Naive thymus-derived CD4-positive, alpha-beta T cell (primary cell): Measurements from ENCODE around the gene SEC61A1. TPM values are rescaled to one million over a fixed set of nuclear protein-coding genes. Genes with fewer than 3 reads are reported as not detected.

Experiments
- ATAC-seq: fragments of 150-1000 bp; cut with Tn5 transposase; 2 replicates; pipeline ENCODE4 v1.10.0; 2021; ENCODE audit warnings: mild to moderate bottlenecking, moderate library complexity
- CTCF ChIA-PET: fragments of 350-600 bp; sonication (Branson Sonifier 250); formaldehyde crosslinking; loops from one replicate; lab custom pipeline; 2021; ENCODE audit warnings: antibody characterized with exemption; lab: Charles Lee
- POLR2A ChIA-PET: fragments of 350-600 bp; sonication (Branson Sonifier 250); formaldehyde crosslinking; loops from one replicate; lab custom pipeline; 2021; ENCODE audit warnings: antibody characterized with exemption, inconsistent platforms; lab: Charles Lee
- DNase-seq, 9 donors: peaks; one replicate each; pipeline versions ENCODE4 v3.0.0 to v3.0.0-alpha.2; 2020 to 2022; ENCODE audit warnings: mixed read lengths in 1 of 9
- H3K27ac ChIP-seq: one replicate; pipeline ENCODE4 v1.7.0; 2013; ENCODE audit warnings: mild to moderate bottlenecking, low read depth, low read length, moderate library complexity
- H3K27me3 ChIP-seq, 2 donors: one replicate each; pipeline ENCODE4 v1.7.0; 2013; ENCODE audit warnings: low read length in 2 of 2, mild to moderate bottlenecking in 2 of 2, moderate library complexity in 2 of 2; ENCODE audit not compliant: control insufficient read depth in 2 of 2, insufficient read depth in 2 of 2
- H3K36me3 ChIP-seq, 3 experiments: 1 replicate in 2 of 3; 2 replicates in 1 of 3; pipeline ENCODE4 v1.7.0; 2013; ENCODE audit warnings: low read length in 3 of 3, mild to moderate bottlenecking in 3 of 3, moderate library complexity in 1 of 3; ENCODE audit not compliant: insufficient read depth in 3 of 3, control insufficient read depth in 2 of 3
- H3K4me1 ChIP-seq, 2 donors: one replicate each; pipeline ENCODE4 v1.7.0; 2013; ENCODE audit warnings: low read length in 2 of 2, mild to moderate bottlenecking in 2 of 2, moderate library complexity in 1 of 2; ENCODE audit not compliant: control insufficient read depth in 2 of 2, insufficient read depth in 2 of 2
- H3K4me3 ChIP-seq: 2 replicates; pipeline ENCODE4 v1.7.0; 2013; ENCODE audit warnings: mild to moderate bottlenecking, low read length
- H3K9me3 ChIP-seq, 3 experiments: 1 replicate in 2 of 3; 2 replicates in 1 of 3; pipeline ENCODE4 v1.7.0; 2013; ENCODE audit warnings: low read length in 3 of 3; ENCODE audit not compliant: control insufficient read depth in 2 of 3
- H3K27ac Mint-ChIP-seq, 9 donors: one replicate each; pipeline ENCODE4 v1.8.0; 2020 to 2022; ENCODE audit warnings: mixed read lengths in 9 of 9, mild to moderate bottlenecking in 8 of 9, moderate library complexity in 5 of 9, inconsistent platforms in 2 of 9
- H3K27me3 Mint-ChIP-seq, 5 donors: one replicate each; pipeline ENCODE4 v1.8.0; 2021 to 2022; ENCODE audit warnings: mixed read lengths in 5 of 5, mild to moderate bottlenecking in 1 of 5
- H3K36me3 Mint-ChIP-seq, 5 donors: one replicate each; pipeline ENCODE4 v1.8.0; 2020 to 2022; ENCODE audit warnings: mixed read lengths in 5 of 5, mild to moderate bottlenecking in 3 of 5, inconsistent platforms in 1 of 5
- H3K4me1 Mint-ChIP-seq, 7 donors: one replicate each; pipeline ENCODE4 v1.8.0; 2020 to 2022; ENCODE audit warnings: mixed read lengths in 7 of 7, mild to moderate bottlenecking in 3 of 7, inconsistent platforms in 1 of 7
- H3K4me3 Mint-ChIP-seq, 10 donors: one replicate each; pipeline ENCODE4 v1.8.0; 2020 to 2022; ENCODE audit warnings: mild to moderate bottlenecking in 10 of 10, mixed read lengths in 10 of 10, moderate library complexity in 6 of 10, inconsistent platforms in 2 of 10
- H3K9me3 Mint-ChIP-seq, 11 donors: one replicate each; pipeline ENCODE4 v1.8.0; 2020 to 2022; ENCODE audit warnings: mixed read lengths in 11 of 11, mild to moderate bottlenecking in 4 of 11, inconsistent platforms in 1 of 11, moderate library complexity in 1 of 11
- intact Hi-C, 2 donors: fragments of 100-400 bp; cut with micrococcal nuclease; formaldehyde crosslinking; loops; one replicate each; pipeline ENCODE4 v1.15.1; 2023
- polyA plus RNA-seq, 2 donors: library from polyadenylated mRNA; unstranded; fragments of 300-500 nt; fragmentation: Illumina TruSeq; gene quantifications; one replicate each; pipeline ENCODE4 v1.2.3, GENCODE V29; 2021
- total RNA-seq, 6 experiments: library from RNA in 5 of 6; stranded (reverse) in 5 of 6; gene quantifications; 1 replicate in 5 of 6; 2 replicates in 1 of 6; pipeline ENCODE4 v1.2.3 and lab custom pipeline; 2021 to 2026

SEC61A1 gene
- total and polyA plus RNA-seq, 7 experiments from 2014 or later: 94.8 to 219 (median 117) TPM

DNA sequence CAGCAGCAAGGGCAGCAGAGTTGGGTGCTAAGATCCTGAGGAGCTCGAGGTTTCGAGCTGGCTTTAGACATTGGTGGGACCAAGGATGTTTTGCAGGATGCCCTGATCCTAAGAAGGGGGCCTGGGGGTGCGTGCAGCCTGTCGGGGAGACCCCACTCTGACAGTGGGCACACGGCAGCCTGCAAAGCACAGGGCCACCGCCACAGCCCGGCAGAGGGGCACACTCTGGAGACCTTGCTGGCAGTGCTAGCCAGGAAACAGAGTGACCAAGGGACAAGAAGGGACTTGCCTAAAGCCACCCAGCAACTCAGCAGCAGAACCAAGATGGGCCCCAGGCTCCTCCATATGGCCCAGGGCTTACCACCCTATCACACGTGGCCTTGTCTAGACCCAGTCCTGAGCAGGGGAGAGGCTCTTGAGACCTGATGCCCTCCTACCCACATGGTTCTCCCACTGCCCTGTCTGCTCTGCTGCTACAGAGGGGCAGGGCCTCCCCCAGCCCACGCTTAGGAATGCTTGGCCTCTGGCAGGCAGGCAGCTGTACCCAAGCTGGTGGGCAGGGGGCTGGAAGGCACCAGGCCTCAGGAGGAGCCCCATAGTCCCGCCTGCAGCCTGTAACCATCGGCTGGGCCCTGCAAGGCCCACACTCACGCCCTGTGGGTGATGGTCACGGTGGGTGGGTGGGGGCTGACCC lies 18.8 kb downstream of the SEC61A1 start:
- H3K9me3 Mint-ChIP-seq: no peaks in the 10 kb centered on the region
- Histone ChIP-seq H3K27ac (no peak overlapping the region), H3K4me1 (peaks cover 0 to 3% of the 10 kb centered on the region in 2 donors), H3K36me3 (peaks cover 23 to 77% (median 34%) of the 10 kb centered on the region in 3 experiments), H3K27me3 (no peaks in the 10 kb centered on the region), H3K9me3 (no peaks in the 10 kb centered on the region), H3K4me3 (no peak overlapping the region)
- peaks cover 11 to 31% (median 20%) of the 10 kb centered on the region in 5 donors for H3K36me3 Mint-ChIP-seq
- no peak overlapping the region for H3K4me3 Mint-ChIP-seq
- POLR2A ChIA-PET: no interaction called here
- DNase-seq (no peak), ATAC-seq (no peak)
- intact Hi-C loops: no loop called here
- peaks cover 0 to 10% (median 5%) of the 10 kb centered on the region in 7 donors for H3K4me1 Mint-ChIP-seq
- peak overlapping the region in 2 of 9 donors; percentile 12 to 30 for H3K27ac Mint-ChIP-seq
- H3K27me3 Mint-ChIP-seq: no peaks in the 10 kb centered on the region
- CTCF ChIA-PET: interaction anchor here (2.2 kb wide), 1 partner anchor 15 kb away, joined by 5 read pairs; no protein-coding TSS in a partner anchor

DNA sequence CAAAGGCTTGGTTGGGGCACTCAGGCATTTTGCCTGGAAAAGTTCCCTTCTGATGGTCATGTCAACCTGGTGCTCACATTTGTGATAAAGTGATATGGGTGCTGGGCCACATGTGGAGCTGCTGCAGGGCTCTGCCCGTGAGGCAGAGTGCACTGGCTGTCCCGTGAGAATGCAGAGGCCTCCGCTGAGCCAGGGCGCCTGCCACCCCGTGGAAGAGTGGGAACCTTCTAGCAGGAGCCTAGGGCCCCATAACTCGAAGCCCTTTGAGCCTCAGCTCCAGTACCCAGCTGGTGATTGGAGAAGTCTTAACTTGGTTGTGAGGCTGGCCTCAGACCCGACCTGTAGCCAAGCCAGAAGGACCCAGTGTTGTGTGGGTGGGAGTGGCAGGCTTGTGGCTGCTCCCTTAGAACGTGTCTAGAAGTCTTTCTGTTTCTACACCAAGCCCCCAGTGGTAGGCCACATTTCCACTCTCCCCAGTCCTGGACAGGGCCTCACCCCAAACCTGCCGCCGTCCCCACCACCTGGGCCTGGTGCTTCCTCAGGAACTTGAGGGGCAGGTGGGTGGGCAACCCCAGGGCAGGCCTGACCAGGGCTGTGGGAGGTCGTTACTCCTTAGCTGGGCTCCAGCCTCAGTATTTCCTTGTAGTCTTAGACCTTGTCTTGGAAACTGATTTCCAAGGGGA lies 19.7 kb downstream of the SEC61A1 start:
- ATAC-seq (no peak), DNase-seq (no peak)
- Histone ChIP-seq H3K4me1 (peaks cover 0 to 3% of the 10 kb centered on the region in 2 donors), H3K27ac (no peak overlapping the region), H3K4me3 (no peak overlapping the region), H3K27me3 (no peaks in the 10 kb centered on the region), H3K36me3 (peaks cover 20 to 68% (median 27%) of the 10 kb centered on the region in 3 experiments), H3K9me3 (no peaks in the 10 kb centered on the region)
- Mint-ChIP-seq H3K36me3 (peaks cover 11 to 25% (median 17%) of the 10 kb centered on the region in 5 donors), H3K27me3 (peaks cover 0 to 2% (median 0%) of the 10 kb centered on the region in 5 donors), H3K4me3 (no peak overlapping the region), H3K4me1 (peaks cover 0 to 10% (median 6%) of the 10 kb centered on the region in 7 donors), H3K9me3 (no peaks in the 10 kb centered on the region), H3K27ac (peak overlapping the region in 2 of 9 donors; percentile 5 to 21)
- POLR2A ChIA-PET: no interaction called here
- CTCF ChIA-PET: interaction anchor here (2.2 kb wide), 1 partner anchor 16 kb away, joined by 5 read pairs; no protein-coding TSS in a partner anchor
- intact Hi-C loops: no loop called here

DNA sequence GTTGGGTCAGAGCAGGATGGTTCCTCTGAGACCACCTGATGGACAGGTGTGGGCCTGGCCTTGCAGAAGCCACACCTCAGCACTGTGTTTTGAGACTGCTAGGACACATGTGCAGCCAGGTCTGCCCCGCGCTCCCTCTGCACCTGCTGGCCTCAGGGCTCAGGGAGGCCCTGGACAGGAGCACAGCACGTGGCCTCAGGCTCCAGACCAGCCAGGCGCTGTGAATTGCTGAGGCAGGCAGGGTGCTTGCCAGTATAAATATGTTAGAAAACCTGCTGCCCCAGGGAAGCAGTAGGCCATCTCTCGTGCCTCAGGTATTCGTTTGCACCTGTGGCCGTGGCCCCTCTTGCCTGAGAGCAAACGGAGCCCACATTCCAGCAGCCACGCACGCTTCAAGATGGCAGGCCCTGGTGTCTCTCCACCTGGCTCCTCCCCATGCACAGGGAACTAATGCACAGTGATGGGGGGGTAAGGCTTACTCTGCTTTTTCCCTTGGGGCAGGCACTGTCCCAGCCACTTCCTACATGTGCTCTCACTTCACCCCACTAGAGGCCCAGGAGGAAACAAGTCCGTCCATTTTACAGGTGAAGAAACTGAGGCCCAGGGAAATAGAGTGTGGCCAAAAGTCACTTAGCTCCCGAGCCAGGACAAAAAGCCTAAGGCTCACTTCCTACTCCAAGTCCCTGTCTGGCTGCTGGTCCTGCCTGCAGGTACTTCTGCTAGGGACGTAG lies 20.4 kb downstream of the SEC61A1 start:
- Histone ChIP-seq H3K27ac (no peak overlapping the region), H3K9me3 (no peaks in the 10 kb centered on the region), H3K4me3 (no peak overlapping the region), H3K27me3 (no peaks in the 10 kb centered on the region), H3K4me1 (peaks cover 0 to 9% of the 10 kb centered on the region in 2 donors), H3K36me3 (peaks cover 13 to 61% (median 20%) of the 10 kb centered on the region in 3 experiments)
- Mint-ChIP-seq H3K9me3 (no peaks in the 10 kb centered on the region), H3K4me3 (no peak overlapping the region), H3K4me1 (peaks cover under 1 to 8% (median 6%) of the 10 kb centered on the region in 7 donors), H3K36me3 (peaks cover 6 to 18% (median 11%) of the 10 kb centered on the region in 5 donors), H3K27me3 (peaks cover 0 to 2% (median 0%) of the 10 kb centered on the region in 5 donors), H3K27ac (peak overlapping the region in 2 of 9 donors; percentile 19 to 51)
- DNase-seq: no peak
- ChIA-PET CTCF (no interaction called here), POLR2A (no interaction called here)
- ATAC-seq: no peak
- intact Hi-C loops: no loop called here

DNA sequence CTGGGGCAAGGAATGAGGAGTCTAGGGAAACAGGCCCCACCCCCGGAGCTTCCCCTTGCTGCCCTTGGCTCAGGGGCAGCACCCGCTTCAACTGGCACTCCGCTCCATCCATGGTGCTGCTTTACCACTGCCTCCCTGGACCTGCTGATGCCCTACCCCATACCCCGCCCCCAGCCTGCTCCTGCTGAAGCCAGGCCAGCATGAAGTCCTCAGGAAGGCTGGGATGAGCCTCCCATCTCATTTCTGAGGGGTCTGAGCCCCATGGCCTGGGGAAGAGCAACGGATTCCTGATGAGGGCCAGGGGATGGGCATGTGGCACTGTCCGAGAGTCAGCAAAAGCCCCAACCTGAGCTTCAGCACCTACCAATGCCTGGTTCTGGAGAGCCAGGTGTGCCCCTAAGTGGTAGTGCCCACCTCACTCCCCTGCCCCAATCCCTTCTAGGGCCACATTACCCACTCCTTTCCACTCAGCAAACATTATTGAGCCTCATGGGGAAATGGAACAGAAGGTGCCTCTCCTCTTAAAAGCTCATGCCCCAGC lies 21.0 kb downstream of the SEC61A1 start:
- H3K4me1 ChIP-seq: peaks cover 0 to 9% of the 10 kb centered on the region in 2 donors
- H3K27me3 ChIP-seq: no peaks in the 10 kb centered on the region
- peaks cover 2 to 8% (median 7%) of the 10 kb centered on the region in 7 donors for H3K4me1 Mint-ChIP-seq
- H3K9me3 Mint-ChIP-seq: no peaks in the 10 kb centered on the region
- peaks cover 4 to 18% (median 7%) of the 10 kb centered on the region in 5 donors for H3K36me3 Mint-ChIP-seq
- ChIA-PET POLR2A (interaction anchor here (1.3 kb wide), 1 partner anchor 11 kb away, joined by 4 read pairs; no protein-coding TSS in a partner anchor), CTCF (interaction anchor here (0.6 kb wide), 1 partner anchor 61 kb away, joined by 3 read pairs; no protein-coding TSS in a partner anchor)
- ATAC-seq (no peak), DNase-seq (no peak)
- intact Hi-C loops: no loop called here
- no peaks in the 10 kb centered on the region for H3K9me3 ChIP-seq
- H3K36me3 ChIP-seq: peaks cover 7 to 55% (median 15%) of the 10 kb centered on the region in 3 experiments
- H3K27ac ChIP-seq: no peak overlapping the region
- H3K27me3 Mint-ChIP-seq: peaks cover 0 to 2% (median 0%) of the 10 kb centered on the region in 5 donors
- peak overlapping the region in 4 of 9 donors; percentile 32 to 84 (median 44) for H3K27ac Mint-ChIP-seq
- no peak overlapping the region for H3K4me3 ChIP-seq
- no peak overlapping the region for H3K4me3 Mint-ChIP-seq

DNA sequence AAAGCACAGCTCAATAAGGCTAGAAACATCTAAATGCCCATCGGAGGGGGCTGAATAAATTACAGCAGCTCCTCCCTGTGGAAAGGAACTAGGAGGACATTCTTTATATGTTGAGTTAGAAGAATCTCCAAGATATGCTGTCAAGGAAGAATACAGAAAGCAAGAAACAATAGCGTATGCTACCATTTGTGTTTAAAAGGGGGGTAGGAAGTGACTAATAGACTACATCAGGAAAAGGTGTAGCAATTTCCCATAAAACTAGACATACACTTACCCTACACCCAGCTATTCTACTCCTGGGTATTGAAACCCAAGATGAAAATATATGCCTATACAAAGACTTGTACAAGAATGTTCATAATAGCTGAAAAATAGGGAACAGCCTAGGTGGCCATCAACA lies 21.6 kb downstream of the SEC61A1 start:
- H3K27ac ChIP-seq: no peak overlapping the region
- no peak overlapping the region for H3K4me3 Mint-ChIP-seq

More for the DNA sequence above, 21.6 kb downstream of the SEC61A1 start:
- no peak for DNase-seq
- Mint-ChIP-seq H3K27ac (peak overlapping the region in 4 of 9 donors; percentile 32 to 84 (median 44)), H3K9me3 (no peaks in the 10 kb centered on the region), H3K27me3 (peaks cover 0 to 2% (median 0%) of the 10 kb centered on the region in 5 donors), H3K4me1 (peaks cover 0 to 8% (median 7%) of the 10 kb centered on the region in 7 donors), H3K36me3 (peaks cover 2 to 17% (median 7%) of the 10 kb centered on the region in 5 donors)
- ATAC-seq: no peak
- ChIA-PET POLR2A (interaction anchor here (1.3 kb wide), 1 partner anchor 10 kb away, joined by 4 read pairs; no protein-coding TSS in a partner anchor), CTCF (interaction anchor here (0.6 to 0.7 kb wide), 4 partner anchors 24 to 499 kb away, joined by 3 read pairs; no protein-coding TSS in a partner anchor)
- Histone ChIP-seq H3K4me3 (no peak overlapping the region), H3K4me1 (peaks cover 0 to 9% of the 10 kb centered on the region in 2 donors), H3K36me3 (peaks cover 5 to 52% (median 13%) of the 10 kb centered on the region in 3 experiments), H3K27me3 (no peaks in the 10 kb centered on the region), H3K9me3 (no peaks in the 10 kb centered on the region)
- intact Hi-C loops: loop anchor here (2.0 kb wide), 2 partner anchors 21 to 49 kb away; partner anchors contain the start of gene RUVBL1 (in 1 of the 2)
